NCI-H526 treated with DMSO at 0.1 percent for 48 hours (cell line): Measurements from ENCODE around the gene SPPL2B.

ENCODE experiments used
- DNase-seq: peaks from one replicate; lab custom pipeline; 2025; lab: John Stamatoyannopoulos, UW

Gene SPPL2B

DNA sequence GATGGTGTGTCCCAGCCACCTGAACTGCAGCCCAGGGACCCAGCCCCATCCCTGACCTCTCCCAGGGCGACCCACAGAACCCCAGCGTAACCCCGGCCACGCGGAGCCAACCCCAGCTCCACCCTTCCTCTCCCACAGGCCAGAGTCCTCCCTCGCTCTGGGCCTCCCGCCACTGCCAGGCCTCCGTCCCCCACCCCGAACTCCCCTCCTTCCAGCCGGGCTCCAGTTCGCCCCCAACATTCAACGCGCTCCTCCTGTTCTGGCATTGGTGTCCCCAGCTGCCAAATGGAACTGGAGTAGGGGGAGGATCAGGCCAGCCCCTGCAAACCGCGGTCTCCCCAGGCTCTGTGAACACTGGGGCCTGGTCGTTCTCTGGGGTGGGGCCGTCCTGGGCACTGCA is 28.0 kb upstream of the SPPL2B start:
- no peak for DNase-seq

DNA sequence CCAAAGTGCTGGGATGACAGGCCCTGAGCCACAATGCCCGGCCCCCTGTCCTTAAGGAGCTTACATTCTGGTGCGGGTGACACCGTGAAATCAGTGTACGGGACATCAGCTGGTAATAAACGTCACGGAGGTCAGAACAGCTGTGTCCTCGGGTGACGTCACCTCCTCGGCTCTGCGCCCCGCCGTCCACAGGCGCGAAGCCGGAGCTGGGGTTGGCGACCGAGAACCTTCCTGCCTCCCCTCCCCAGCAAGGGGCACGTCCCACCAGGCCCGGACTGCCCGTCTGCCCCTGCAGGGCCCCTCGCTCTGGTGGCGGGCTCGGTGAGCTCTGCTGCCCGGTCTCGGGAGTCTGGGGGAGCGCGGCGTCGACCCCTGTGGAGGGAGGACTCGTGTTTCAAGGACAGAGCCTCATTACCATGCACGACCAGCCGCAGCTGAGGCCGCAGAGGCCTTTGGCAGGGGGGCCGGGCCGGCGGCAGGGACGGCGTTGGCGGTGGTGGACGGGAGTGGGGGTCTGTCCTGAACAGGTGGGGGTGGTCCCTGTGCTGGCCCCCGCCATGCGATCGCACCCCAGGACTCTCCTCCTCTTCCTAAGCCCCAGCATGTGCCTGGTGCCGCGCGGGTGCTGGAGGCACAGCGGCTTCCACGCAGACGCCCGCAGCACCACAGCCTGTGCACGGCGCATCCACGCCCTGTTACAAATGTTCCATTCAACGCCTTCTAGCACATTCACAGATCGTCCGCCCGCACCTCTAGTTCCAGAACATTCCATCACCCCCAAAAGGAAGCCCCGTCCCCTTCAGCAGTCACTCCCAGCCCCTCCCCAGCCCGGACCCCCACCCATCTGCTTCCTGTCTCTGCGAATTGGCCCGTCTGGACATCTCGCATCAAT is 25.9 kb upstream of the SPPL2B start:
- DNase-seq: no peak

DNA sequence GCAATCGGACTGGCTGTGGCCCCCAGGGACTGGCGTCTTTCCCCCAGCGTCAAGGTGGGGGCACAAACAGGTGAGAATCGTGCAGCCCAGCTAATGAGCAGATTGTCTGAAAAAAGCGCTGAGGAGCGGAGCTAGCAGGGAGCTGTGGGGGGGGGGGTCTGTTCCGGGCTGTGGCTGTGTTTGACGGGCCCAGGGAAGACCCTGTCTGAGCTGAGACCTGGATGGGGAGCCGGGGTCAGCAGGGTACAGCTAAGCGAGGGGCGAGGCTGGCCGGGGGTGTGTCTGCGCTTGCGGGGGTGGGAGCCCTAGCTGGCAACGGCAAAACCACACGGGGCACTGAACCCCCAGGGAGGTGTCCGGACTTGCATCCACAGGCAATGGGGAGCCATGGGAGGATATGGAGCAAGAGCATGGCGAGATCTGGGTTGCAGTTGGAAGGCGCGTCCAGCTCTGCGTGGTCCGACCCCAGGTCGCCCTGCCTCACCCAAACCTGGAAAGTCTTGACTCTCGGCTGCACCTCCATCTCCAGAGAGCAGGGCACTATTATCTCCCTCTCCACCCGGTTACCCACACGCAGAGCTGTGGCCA is 25.2 kb upstream of the SPPL2B start:
- no peak for DNase-seq

DNA sequence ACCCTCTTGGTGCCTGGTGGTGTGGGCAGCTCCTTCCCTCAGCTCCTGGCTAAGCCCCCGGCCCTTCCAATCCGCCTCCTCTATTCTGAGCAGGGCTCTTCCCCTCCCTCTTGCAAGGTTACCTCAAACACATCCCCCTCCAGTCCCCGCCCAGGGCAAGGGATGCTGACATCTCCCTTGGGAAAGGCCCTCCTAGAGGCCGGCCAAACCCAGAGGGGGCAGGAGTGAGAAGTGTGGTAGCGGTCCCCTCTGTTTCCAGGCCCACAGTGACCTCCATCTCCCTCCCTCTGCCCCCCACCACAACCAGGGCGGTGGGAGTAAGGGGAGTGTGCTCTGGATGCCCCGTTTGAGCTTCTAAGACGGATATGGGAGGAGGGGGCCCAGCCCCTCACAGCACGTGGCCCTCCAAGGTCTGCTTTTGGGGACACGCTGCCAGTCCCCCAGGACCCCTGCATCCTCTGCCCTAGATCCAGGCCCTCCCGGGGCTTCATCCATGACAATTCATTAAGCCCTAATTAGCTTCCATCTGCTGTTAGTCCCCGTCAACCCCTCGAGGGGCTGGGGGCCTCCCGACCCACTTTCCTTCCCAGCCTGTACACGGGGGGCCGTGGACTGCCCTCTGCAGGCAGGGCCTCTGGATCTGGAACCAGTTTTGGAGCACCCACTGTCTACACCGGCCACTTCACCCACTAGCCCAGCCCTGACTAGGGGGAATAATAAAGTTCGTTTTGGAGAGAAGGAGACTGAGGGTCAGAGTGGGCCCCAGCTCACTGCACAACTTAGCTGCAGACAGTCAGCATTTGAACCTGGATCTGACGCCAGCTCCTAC is 22.8 kb upstream of the SPPL2B start:
- no peak for DNase-seq

DNA sequence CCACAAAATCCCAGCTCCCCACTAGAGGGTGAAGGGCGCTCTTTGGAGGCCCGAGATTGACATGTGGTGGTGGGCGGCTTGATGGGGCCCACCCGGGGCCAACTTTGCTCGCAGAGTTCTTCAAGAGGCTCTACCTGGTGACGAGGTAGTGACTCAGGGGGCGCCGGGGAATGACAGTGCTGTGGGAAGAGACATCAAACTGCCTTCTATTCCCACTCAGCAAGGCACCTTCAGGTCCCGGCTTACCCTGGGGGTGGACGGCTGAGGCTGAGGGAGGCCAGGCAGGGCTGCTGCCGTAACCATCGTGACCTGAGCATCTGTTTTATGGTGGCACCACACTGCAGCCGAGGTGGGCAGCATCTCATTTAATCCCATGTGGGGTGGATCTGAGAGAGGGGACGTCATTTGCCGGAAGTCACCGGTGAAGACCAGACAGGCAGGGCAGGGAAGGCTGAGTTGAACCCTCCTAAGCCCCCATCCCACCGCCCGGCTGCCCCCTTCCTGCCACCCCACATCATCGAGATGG is 22.1 kb upstream of the SPPL2B start:
- no peak for DNase-seq

DNA sequence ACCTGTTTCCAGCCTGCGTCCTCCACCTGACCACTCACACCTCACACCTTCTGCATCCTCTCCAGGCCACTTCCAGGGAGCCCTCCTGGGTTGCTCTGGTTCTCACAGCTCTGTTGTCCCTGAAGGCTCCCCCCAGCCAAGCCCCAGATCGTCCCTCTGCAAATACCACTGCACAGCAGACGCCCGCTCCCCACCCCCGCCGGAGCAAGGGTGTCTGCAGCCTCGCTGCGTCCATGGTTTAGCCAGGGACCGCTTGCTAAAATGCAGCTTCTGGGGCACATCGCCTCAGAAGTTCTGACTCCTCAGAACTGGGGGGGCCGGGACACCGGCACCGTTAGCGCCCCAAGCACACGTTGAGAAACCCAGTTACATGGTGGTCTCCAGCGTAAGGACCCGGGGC is 21.5 kb upstream of the SPPL2B start:
- DNase-seq: no peak

DNA sequence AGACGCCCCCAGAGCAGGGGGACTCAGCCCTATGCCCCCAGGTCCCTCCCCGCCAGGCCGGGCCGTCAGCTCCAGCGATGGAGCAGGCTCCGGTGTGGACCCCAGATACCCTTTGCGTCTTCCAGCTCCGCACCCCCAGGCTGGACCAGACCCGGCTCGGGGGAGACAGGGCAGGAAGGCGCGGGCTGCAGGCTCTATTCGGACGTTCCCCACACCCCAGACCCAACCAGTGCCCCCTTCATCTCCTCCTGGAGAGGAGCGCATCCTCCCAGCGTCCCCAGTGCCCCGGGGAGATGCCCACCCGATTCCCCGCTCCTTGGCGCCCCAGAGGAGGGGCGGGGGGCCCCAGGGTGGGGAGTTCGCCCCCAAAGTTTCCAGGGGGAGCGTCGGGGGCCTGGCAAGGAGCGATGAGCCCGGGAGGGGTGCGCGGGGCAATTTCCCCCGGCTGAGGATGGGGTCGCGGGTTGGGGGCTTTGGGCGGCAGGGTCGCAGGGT is 20.9 kb upstream of the SPPL2B start:
- no peak for DNase-seq

DNA sequence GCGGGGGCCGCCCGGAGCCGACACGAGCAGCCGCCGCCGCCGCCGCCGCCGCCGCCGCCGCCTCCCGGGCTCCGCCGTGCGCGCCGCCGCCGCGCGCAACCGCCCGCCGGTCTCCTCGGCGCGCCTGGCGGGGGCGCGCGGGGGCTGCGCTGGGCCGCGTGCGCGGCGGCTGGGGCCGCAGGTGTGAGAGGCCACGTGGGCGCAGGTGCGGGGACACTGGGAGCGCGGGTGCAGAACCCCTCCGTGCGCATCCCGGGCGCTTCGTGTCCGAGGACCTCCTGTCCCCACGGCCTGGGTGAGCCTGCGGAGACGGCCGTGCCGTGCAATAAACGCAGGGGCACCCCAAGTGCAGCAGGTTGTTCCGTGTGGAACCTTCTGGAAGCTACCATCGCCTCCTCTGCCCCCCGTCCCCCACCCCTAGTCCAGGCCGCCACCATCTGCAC is 20.3 kb upstream of the SPPL2B start, which contains the start of gene LINGO3:
Gene LINGO3, minus strand, starts transcription at position 41 of the 443 bp plus-strand sequence. CDS start 16,378 bp downstream, outside the sequence.
- DNase-seq: no peak

DNA sequence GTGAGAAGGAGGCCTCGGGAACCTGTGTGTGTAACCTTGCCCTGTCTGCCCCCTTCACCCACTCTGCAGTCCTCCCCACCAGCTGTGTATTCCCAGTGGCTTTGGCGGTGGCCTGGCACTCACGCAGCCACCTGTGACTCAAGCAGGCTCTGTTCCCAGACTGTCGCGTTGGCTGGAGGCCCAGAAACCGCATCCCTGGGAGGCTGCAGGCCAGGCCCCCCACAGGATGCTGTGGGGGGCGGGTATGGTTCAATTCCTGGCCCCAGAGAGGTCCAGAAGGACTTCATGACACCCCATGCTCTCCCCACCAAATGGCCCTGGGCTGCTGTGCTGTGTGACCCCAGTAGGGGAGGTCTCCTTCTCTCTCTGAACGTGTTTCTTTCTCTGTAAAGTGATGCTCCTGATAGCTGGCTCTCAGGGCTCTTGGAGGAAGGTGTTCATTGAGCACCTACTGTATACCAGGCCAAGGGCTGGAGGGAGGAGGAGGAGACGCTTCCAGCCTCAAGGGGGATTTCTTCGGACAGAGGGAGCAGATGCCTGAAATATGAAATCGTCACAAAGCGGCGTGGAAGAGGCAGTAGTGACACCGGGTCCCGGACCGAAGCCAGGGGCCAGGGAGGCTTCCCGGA is 18.6 kb upstream of the SPPL2B start:
- no peak for DNase-seq

DNA sequence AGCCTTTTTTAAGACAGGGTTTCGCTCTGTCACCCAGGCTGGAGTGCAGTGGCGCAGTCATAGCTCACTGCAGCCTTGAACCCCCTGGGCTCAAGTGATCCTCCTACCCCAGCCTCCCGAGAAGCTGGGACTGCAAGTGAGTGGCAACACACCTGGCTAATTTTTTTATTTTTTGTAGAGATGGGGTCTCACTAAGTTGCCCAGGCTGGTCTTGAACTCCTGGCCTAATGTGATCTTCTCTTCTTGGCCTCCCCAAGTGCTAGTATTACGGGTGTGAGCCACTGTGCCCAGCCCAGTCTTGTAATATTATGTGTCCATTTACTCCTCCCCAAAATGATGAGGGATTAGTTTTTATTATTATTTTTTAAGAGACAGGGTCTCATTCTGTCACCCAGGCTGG is 17.4 kb upstream of the SPPL2B start:
- no peak for DNase-seq

DNA sequence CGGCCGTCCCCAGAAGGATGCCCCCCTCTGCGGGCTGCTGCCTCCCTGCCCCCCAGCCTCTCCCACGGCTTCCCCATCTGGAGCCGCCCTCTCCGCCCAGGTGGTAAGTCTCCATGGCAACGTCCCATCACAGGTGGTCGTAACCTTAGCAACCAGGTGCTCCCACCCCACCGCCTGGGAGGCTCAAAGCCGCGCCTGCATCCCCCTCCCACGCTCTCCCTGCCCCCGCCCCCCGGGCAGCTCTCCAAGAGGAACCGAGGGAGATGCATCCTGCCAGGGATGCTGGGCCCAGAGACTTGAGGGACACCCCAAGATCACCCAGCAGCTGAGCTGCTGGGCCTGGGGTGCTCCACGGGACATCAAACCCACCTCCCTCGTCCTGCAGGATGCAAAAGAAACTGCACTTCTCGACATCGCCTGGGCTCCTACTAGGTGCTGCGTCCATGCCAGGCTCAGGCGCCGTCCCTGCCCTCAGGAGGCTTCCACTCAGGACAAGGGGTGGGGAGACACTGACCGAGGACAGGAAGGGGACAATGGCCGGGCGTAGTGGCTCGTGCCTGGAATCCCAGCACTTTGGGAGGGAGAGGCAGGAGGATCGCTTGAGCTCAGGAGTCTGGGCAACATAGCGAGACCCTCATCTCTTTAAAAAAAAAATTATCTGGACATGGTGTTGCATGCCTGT is 15.5 kb upstream of the SPPL2B start:
- no peak for DNase-seq

DNA sequence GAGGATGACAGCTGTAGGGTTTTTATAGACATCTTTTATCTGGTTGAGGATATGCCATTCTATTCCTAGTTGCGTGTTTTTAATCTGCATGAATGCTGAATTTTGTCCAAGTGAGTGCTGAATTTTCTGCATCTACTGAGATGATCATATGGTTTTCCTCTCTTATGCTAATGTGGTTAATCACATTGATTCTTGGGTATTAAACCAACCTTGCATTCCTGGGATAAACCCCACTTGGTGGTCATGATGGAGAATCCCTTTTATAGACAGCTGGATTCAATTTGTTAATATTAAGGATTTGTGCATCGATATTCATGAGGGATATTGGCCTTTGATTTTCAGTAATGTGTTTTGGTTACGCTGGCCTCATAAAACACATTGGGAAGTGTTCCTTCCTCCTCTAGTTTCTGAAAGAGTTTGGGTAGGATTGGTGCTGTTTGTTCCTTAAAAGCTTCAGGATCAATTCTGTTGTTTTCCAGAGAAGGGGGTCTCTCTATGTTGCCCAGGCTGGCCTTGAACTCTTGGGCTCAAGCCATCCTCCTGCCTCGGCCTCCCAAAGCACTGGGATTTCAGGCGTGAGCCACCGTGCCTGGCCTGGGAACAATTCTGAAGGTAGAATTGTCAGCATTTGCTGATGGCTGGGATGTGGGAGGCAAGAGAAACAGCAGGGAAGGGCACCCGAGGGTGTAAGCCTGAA is 13.2 kb upstream of the SPPL2B start:
- DNase-seq: no peak

DNA sequence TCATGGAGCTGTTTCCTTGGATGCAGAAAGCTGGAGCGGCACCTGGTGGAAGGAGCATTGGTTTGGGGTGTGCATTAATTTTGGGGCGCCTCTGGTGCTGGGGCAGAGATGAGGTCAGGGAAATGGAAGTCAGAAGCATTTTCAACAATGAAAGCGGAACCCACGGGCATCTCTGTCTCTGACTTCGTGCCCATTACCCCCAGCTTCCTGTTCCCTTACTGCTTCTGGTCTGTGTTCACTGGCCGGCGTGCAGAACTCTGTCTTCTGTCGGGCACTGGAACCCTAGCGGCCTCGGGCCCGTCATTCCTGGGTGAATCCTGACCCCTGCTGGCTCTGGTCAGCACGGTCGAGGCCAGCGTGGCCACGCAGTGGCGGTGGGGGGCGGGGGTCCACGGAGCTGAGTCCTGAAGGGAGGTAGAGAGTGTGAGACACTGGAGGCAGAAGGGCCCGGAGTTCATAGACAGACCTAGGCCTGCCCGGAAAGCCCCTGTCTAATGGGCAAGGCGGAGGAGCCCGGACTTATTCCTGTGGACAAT is 12.6 kb upstream of the SPPL2B start:
- no peak for DNase-seq

DNA sequence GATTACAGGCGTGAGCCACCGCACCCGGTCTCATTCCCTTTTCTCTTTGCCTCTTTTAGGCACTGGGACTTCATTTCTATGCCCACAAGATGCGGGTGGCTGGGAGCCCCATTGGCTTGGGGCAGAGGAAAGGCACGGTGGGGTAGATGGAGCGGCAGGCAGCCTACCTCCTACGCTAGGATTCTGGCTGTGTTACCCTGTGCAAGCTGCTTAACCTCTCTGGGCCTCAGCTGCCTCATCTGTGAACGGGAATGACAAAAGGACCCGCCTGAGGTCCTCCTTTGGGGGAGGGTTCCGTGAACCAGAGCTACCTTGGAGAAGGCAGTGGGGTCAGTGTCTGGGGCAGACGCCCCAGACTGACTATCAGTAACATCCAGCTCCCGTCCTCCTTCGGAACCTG is 11.2 kb upstream of the SPPL2B start:
- DNase-seq: no peak

DNA sequence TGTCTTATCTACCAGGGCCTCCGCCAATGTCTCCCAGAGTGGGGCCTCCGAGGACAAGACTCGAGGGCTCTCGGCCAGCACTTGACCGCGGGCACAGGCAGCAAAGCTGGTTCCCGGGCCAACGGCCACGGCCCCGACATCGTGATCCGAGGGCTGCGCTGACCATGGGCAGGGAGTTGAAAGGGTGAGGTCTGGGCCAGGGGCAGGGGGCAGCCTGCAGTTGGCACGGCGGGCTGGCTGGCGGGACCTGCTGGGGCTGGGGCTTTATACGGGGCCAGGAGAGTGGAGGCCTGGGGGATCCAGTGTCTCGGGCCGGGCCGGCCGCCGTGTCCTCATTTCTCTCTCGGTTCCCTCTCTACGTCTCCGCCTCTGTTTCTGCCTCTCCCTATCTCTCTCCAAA is 10.7 kb upstream of the SPPL2B start:
- DNase-seq: no peak

DNA sequence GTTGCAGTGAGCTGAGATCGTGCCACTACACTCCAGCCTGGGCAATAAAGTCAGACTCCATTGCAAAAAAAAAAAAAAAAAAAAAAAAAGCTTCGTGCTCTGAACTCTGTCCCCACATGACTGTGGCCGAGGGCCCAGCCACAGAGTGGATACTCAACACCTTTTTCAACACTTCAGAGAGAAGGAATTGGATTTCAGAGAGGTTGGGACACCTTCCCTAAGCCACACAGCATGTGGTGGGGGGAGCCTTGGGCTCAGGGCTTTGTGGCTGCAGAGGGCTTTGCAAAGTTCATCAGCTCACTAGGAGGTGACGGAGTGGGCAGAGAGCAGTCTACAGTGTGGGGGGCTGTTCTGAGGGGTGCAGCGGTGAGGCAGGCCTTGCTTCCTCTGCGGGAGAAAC is 9.6 kb upstream of the SPPL2B start:
- no peak for DNase-seq

DNA sequence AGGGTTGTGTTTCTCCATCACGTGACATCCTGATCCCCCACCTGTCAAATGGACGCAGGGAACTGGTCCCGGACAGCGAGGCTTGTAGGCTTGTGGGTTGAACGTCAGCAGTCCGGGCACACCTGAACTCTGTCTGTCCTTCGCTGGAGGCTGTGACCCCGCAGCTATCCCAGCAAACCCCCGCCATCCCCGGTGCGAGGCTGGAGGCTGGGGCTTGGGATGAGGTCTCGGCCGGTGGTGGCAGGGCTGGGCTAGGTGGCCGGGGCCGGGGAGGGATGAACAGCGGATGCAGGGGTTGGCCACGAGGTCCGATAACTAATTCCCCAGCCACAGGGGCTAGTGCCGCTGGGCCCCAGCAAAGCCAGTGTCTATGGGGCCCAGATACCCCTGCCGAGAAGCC is 8.9 kb upstream of the SPPL2B start:
- DNase-seq: no peak

DNA sequence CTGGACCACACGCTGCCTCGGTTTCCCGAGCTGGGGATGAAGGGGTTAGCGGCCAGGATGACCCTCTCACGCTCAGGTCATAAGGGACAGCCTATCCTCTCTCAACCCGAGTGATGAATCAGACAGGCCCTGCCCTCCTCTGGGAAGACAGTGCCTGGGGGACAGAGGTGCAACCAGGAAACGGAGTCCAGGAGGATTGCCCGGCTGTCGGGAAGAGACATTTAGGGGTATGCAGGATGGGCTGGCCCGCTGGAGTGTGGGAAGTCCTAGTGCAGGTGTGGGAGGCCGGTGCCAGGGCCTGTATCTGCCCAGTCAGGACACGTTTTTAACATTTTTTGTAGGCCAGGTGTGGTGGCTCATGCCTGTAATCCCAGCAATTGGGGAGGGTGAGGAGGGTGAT is 8.4 kb upstream of the SPPL2B start:
- DNase-seq: no peak

DNA sequence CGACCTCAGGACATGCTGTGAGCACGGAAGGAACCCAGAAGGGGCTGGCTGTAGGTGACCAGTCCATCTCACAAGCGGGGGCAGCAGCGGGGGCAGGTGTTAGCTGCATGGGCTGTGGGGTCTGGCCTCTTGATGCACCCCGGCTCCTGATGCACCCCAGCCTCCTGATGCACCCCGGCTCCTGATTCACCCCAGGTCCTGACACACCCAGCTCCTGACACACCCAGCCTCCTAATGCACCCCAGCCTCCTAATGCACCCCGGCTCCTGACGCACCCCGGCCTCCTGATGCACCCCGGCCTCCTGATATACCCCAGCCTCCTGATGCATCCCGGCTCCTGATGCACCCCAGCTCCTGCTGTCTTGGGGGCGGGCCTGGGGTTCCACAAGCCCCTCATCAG is 7.5 kb upstream of the SPPL2B start:
- no peak for DNase-seq

DNA sequence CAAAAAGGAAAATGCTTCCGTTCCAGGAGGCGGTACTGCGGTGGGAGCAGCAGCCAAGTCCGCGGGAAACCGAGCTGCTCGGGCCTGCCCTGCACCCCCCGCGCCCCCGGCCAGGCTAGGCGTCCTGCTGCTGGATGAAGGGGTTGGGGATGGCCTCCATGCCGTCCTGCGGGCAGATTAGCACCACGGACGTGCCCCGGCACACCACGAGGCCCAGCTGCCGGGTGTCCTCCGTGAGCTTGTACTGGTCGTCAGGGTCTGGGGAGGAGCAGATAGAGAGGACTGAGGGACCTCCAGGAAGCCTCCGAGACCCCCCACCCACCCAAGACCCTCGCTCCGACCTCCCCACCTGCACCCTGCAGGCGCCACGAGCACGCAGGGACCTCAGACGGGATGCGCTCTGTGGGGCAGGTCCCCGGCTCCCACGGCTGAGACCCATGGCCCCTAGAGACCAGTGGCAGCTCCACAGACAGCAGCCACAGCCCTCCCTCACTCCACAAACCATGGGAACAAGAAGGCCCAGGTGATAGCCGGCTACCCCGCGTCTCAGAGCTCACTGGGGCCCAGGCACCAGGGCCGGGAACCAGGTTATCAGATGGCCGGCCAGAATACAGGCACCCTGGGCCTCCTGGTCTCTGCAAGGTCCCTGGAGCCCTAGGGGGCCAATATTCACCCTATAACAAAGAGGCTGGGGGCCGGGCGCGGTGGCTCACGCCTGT is 6.8 kb upstream of the SPPL2B start:
- DNase-seq: no peak
